ENCODE results near the gene CHMP5. TPM values are rescaled to one million over a fixed set of nuclear protein-coding genes. Genes with fewer than 3 reads are reported as not detected.

The CHMP5 gene
- total RNA-seq, 4 donors from 2014 or later = 43.7 to 60.3 (median 50.7) TPM

- no peaks in the 10 kb centered on the region for H3K4me1 ChIP-seq
- no peaks in the 10 kb centered on the region for H3K27me3 ChIP-seq
- 91% methylated on average over 1 of the region's 1 CpG for WGBS
- TF ChIP-seq POLR2AphosphoS5 (IDR thresholded peaks at IDR 0.05) = no peak
- no peak for TF ChIP-seq CTCF (IDR thresholded peaks at IDR 0.05)
- TF ChIP-seq EP300 (IDR thresholded peaks at IDR 0.05) = no peak
- TF ChIP-seq POLR2A (IDR thresholded peaks at IDR 0.05) = no peak
- H3K36me3 ChIP-seq = peaks cover 86% of the 10 kb centered on the region
- H3K9me3 ChIP-seq = no peaks in the 10 kb centered on the region
- peak in 1 of 2 donors; percentile 6 for DNase-seq (ENCODE audit: low spot score in 2 of 2)
- H3K27ac ChIP-seq = no peak overlapping the region
- no peak overlapping the region for H3K4me3 ChIP-seq
Measured at GRCh38 chr9:33320230-33320567, 55.4 kb downstream of the CHMP5 start.

GRCh38 chr9:33320568-33321261 is 55.9 kb downstream of the CHMP5 start:
- Histone ChIP-seq H3K36me3 (peaks cover 86% of the 10 kb centered on the region), H3K27ac (no peak overlapping the region)
- TF ChIP-seq POLR2A (IDR thresholded peaks at IDR 0.05) (no peak), EP300 (IDR thresholded peaks at IDR 0.05) (no peak), POLR2AphosphoS5 (IDR thresholded peaks at IDR 0.05) (no peak), CTCF (IDR thresholded peaks at IDR 0.05) (no peak)

GRCh38 chr9:33329117-33329563 is 64.3 kb downstream of the CHMP5 start:
- TF ChIP-seq POLR2AphosphoS5 (IDR thresholded peaks at IDR 0.05) = peak in 1 of 3 donors; percentile 29
- TF ChIP-seq CTCF (IDR thresholded peaks at IDR 0.05) = no peak
- TF ChIP-seq EP300 (IDR thresholded peaks at IDR 0.05) = peak; percentile 53
- WGBS = 46% methylated on average over 4 of the region's 4 CpGs
- Histone ChIP-seq H3K27me3 (no peaks in the 10 kb centered on the region), H3K36me3 (peaks cover 81% of the 10 kb centered on the region), H3K9me3 (no peaks in the 10 kb centered on the region), H3K4me3 (no peak overlapping the region), H3K27ac (peak overlapping the region; percentile 68), H3K4me1 (peaks cover 20% of the 10 kb centered on the region)
- DNase-seq (ENCODE audit: low spot score in 2 of 2) = no peak

More at GRCh38 chr9:33320568-33321261, 55.9 kb downstream of the CHMP5 start:
- H3K4me3 ChIP-seq = no peak overlapping the region
- no peaks in the 10 kb centered on the region for H3K9me3 ChIP-seq
- no peak for DNase-seq (ENCODE audit: low spot score in 2 of 2)
- no peaks in the 10 kb centered on the region for H3K27me3 ChIP-seq
- 78% methylated on average over 2 of the region's 2 CpGs for WGBS
- H3K4me1 ChIP-seq = no peaks in the 10 kb centered on the region

GRCh38 chr9:33329979-33330378 is 65.1 kb downstream of the CHMP5 start:
- TF ChIP-seq POLR2AphosphoS5 (IDR thresholded peaks at IDR 0.05) (no peak), EP300 (IDR thresholded peaks at IDR 0.05) (no peak), POLR2A (IDR thresholded peaks at IDR 0.05) (no peak), CTCF (IDR thresholded peaks at IDR 0.05) (no peak)
- WGBS = 83% methylated on average over 5 of the region's 5 CpGs
- DNase-seq (ENCODE audit: low spot score in 2 of 2) = no peak
- peaks cover 83% of the 10 kb centered on the region for H3K36me3 ChIP-seq
- H3K4me3 ChIP-seq = no peak overlapping the region
- peak overlapping the region; percentile 68 for H3K27ac ChIP-seq
- H3K4me1 ChIP-seq = peaks cover 20% of the 10 kb centered on the region
- H3K27me3 ChIP-seq = no peaks in the 10 kb centered on the region
- H3K9me3 ChIP-seq = no peaks in the 10 kb centered on the region

- Histone ChIP-seq H3K9me3 (no peaks in the 10 kb centered on the region), H3K27ac (no peak overlapping the region), H3K4me3 (no peak overlapping the region), H3K27me3 (no peaks in the 10 kb centered on the region), H3K36me3 (peaks cover 92% of the 10 kb centered on the region), H3K4me1 (peaks cover 20% of the 10 kb centered on the region)
- DNase-seq (ENCODE audit: low spot score in 2 of 2) = no peak
- WGBS = 58% methylated on average over 3 of the region's 3 CpGs
- TF ChIP-seq POLR2AphosphoS5 (IDR thresholded peaks at IDR 0.05) (no peak), CTCF (IDR thresholded peaks at IDR 0.05) (no peak), EP300 (IDR thresholded peaks at IDR 0.05) (no peak), POLR2A (IDR thresholded peaks at IDR 0.05) (no peak)
Measured at GRCh38 chr9:33331377-33331891, 66.6 kb downstream of the CHMP5 start.

All from suprapubic skin (tissue), 4 donors.